Glutamatergic neuron (in vitro differentiated cells): Measurements from ENCODE around the gene PSPN. TPM values are rescaled to one million over a fixed set of nuclear protein-coding genes. Genes with fewer than 3 reads are reported as not detected.
A peak's percentile ranks its signal among the peaks of the same experiment; 100 is the strongest.
"Not testable (repeated sequence)": the region's sequence is repeated elsewhere in the genome, so short reads cannot be mapped to it uniquely, and the experiment has no call there.

Experiments used
- DNase-seq: peaks from one replicate; pipeline ENCODE4 v3.0.0; 2022
- H3K27ac Mint-ChIP-seq: one replicate; pipeline ENCODE4 v1.8.0; 2020; ENCODE audit warnings: mild to moderate bottlenecking, mixed read lengths, inconsistent platforms; ENCODE audit not compliant: unreplicated experiment
- H3K27me3 Mint-ChIP-seq: one replicate; pipeline ENCODE4 v1.8.0; 2020; ENCODE audit warnings: mild to moderate bottlenecking, moderate library complexity, mixed read lengths, inconsistent platforms; ENCODE audit not compliant: unreplicated experiment
- H3K36me3 Mint-ChIP-seq: one replicate; pipeline ENCODE4 v1.8.0; 2020; ENCODE audit warnings: mild to moderate bottlenecking, mixed read lengths, inconsistent platforms; ENCODE audit not compliant: unreplicated experiment
- H3K4me1 Mint-ChIP-seq: one replicate; pipeline ENCODE4 v1.8.0; 2020; ENCODE audit warnings: mild to moderate bottlenecking, low read depth, mixed read lengths, inconsistent platforms; ENCODE audit not compliant: unreplicated experiment
- H3K4me3 Mint-ChIP-seq: one replicate; pipeline ENCODE4 v1.8.0; 2020; ENCODE audit warnings: mild to moderate bottlenecking, mixed read lengths, inconsistent platforms; ENCODE audit not compliant: unreplicated experiment
- H3K9me3 Mint-ChIP-seq: one replicate; pipeline ENCODE4 v1.8.0; 2020; ENCODE audit warnings: mild to moderate bottlenecking, moderate library complexity, mixed read lengths, inconsistent platforms; ENCODE audit not compliant: unreplicated experiment
- total RNA-seq: library from RNA; stranded (reverse); fragmentation: NEBNext Ultra II Directional; extraction: Animal tissue kit (Norgen Biotek cat#: 25700); gene quantifications from one replicate; pipeline ENCODE4 v1.2.1, GENCODE V29; 2021; ENCODE audit not compliant: unreplicated experiment
- TF ChIP-seq, protein P1 (sequence below): fragments of 200-600 bp; sonication (generic); IDR thresholded peaks from one replicate; pipeline ENCODE4 v1.5.0; 2021; ENCODE audit not compliant: partially characterized antibody, unreplicated experiment

The PSPN gene
- total RNA-seq, 1 donor from 2014 or later: 2.3 TPM

DNA sequence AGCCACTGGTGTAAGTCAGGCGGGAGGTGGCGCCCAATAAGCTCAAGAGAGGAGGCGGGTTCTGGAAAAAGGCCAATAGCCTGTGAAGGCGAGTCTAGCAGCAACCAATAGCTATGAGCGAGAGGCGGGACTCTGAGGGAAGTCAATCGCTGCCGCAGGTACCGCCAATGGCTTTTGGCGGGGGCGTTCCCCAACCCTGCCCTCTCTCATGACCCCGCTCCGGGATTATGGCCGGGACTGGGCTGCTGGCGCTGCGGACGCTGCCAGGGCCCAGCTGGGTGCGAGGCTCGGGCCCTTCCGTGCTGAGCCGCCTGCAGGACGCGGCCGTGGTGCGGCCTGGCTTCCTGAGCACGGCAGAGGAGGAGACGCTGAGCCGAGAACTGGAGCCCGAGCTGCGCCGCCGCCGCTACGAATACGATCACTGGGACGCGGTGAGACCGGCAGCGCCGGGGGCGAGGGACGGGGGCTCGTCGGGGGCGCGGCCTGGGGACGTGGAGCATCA is 3.1 kb downstream of the PSPN start, which contains the start of gene ALKBH7:
Gene ALKBH7 (plus strand): TSS at position 201 of the 502 bp plus-strand sequence. CDS start 27 bp downstream, at position 228.
- Mint-ChIP-seq H3K9me3 (peaks cover 9% of the 10 kb centered on the region), H3K27me3 (peaks cover 6% of the 10 kb centered on the region), H3K27ac (peak within 1 kb of the TSS; percentile 88), H3K4me3 (peak within 1 kb of the TSS; percentile 88), H3K4me1 (peaks cover 2% of the 10 kb centered on the region), H3K36me3 (no peaks in the 10 kb centered on the region)
- peak; percentile 94 for DNase-seq
- TF ChIP-seq, protein P1, sequence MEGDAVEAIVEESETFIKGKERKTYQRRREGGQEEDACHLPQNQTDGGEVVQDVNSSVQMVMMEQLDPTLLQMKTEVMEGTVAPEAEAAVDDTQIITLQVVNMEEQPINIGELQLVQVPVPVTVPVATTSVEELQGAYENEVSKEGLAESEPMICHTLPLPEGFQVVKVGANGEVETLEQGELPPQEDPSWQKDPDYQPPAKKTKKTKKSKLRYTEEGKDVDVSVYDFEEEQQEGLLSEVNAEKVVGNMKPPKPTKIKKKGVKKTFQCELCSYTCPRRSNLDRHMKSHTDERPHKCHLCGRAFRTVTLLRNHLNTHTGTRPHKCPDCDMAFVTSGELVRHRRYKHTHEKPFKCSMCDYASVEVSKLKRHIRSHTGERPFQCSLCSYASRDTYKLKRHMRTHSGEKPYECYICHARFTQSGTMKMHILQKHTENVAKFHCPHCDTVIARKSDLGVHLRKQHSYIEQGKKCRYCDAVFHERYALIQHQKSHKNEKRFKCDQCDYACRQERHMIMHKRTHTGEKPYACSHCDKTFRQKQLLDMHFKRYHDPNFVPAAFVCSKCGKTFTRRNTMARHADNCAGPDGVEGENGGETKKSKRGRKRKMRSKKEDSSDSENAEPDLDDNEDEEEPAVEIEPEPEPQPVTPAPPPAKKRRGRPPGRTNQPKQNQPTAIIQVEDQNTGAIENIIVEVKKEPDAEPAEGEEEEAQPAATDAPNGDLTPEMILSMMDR: no peak

DNA sequence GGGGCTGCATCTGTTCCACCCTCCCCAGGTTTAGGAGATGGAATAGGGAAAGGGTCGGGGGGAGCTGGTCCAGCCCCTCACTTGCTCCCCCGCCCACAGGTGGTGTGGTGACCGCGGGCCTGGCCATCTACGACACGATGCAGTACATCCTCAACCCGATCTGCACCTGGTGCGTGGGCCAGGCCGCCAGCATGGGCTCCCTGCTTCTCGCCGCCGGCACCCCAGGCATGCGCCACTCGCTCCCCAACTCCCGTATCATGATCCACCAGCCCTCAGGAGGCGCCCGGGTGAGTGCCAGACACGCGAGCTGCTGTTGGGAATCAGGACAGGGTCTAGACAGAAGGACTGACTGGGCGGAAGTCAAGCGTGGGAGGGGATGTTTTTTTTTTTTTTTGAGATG is 11.4 kb downstream of the PSPN start:
- Mint-ChIP-seq H3K9me3 (peaks cover 4% of the 10 kb centered on the region), H3K36me3 (no peaks in the 10 kb centered on the region), H3K4me3 (no peak overlapping the region), H3K27ac (no peak overlapping the region), H3K27me3 (peaks cover 3% of the 10 kb centered on the region), H3K4me1 (no peaks in the 10 kb centered on the region)
- DNase-seq: no peak
- TF ChIP-seq, protein P1: no peak

DNA sequence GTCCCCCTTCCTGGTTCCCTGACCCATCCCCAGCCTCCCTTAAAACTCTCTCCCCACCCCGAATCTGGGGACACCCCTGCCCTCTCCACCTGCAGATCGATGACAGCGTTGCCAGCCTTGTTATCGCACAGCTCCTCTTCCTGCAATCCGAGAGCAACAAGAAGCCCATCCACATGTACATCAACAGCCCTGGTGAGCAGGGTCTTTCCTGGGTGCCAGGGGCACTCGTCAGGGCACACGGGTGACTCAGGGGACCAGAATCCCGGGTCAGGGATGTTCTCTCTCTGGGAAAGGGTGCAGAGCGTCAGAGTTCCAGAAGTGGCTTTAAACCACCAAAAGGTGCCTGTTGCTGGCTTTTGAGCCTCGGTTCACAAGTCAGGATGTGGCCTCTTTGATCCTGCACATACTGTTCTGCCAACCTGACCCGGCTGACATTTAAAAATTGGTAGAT is 13.4 kb downstream of the PSPN start:
- TF ChIP-seq, protein P1: no peak
- Mint-ChIP-seq H3K4me3 (peak overlapping the region; percentile 88), H3K4me1 (no peaks in the 10 kb centered on the region), H3K27me3 (peaks cover 3% of the 10 kb centered on the region), H3K27ac (peak overlapping the region; percentile 52), H3K36me3 (no peaks in the 10 kb centered on the region), H3K9me3 (peaks cover 4% of the 10 kb centered on the region)
- no peak for DNase-seq

DNA sequence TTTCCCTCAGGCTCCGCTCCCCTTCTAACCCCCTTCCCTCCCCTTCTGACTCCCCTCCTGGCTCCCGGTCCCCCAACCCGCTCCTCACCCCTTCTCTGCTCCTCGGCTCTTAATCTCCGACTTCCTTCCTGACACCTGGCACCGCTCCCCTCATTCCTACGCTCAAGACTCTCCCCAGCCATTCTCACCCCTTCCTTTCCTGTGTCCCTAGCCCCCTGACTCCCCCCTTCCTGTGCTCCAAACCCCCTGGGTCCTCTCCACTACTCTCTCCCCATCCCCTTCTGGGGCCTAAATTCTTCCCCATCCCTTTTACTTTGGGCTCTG is 13.7 kb downstream of the PSPN start:
- Mint-ChIP-seq H3K27me3 (peaks cover 3% of the 10 kb centered on the region), H3K4me1 (no peaks in the 10 kb centered on the region), H3K9me3 (peaks cover 4% of the 10 kb centered on the region), H3K4me3 (peak overlapping the region; percentile 88), H3K27ac (peak overlapping the region; percentile 52), H3K36me3 (no peaks in the 10 kb centered on the region)
- no peak for DNase-seq
- TF ChIP-seq, protein P1: no peak

DNA sequence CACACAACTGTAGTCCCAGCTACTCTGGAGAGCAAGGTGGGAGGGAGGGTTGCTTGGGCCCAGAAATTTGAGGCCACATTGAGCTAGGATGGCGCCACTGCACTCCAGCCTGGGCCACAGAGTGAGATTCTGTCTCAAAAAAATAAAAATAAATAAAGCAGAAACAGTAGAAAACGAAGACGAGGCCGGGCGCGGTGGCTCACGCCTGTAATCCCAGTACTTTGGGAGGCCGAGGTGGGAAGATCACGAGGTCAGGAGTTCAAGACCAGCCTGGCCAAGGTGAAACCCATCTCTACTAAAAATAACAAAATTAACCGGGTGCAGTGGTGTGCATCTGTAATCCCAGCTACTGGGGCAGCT is 14.9 kb downstream of the PSPN start:
- H3K4me3 Mint-ChIP-seq: peak overlapping the region; percentile 88
- DNase-seq, H3K4me1 Mint-ChIP-seq, H3K36me3 Mint-ChIP-seq, H3K27ac Mint-ChIP-seq, H3K9me3 Mint-ChIP-seq, H3K27me3 Mint-ChIP-seq: not testable (repeated sequence)

DNA sequence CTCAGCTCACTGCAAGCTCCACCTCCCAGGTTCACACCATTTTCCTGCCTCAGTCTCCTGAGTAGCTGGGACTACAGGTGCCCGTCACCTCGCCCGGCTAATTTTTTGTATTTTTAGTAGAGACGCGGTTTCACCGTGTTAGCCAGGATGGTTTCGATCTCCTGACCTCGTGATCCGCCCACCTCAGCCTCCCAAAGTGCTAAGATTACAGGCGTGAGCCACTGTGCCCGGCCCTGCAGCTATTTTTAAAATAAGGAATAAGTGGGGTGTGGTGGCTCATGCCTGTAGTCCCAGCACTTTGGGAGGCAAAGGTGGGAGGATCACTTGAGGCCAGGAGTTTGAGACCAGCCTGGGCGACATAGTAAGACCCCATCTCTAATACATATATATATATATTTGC is 15.3 kb downstream of the PSPN start:
- not testable (repeated sequence) for H3K27me3 Mint-ChIP-seq, H3K27ac Mint-ChIP-seq, H3K4me3 Mint-ChIP-seq, H3K4me1 Mint-ChIP-seq, H3K9me3 Mint-ChIP-seq, H3K36me3 Mint-ChIP-seq, DNase-seq
